ENCODE measurements around the gene POLR2L.

The POLR2L gene

DNA sequence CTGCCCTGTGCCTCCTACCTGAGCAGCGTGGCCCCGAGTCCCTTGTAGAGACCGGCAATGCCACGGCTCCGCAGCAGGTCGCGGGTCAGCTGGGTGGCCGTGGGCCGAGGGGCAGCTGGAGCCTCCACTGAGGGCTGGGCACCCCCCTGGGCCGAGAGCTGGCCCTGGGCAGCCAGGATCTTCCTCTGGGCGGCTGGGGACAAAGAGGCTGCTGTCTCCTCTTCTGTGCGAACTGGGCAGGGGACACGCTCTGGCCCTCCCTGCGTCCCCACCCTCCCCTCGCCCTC, 49.9 kb downstream of the POLR2L start:
- no peak for DNase-seq

DNA sequence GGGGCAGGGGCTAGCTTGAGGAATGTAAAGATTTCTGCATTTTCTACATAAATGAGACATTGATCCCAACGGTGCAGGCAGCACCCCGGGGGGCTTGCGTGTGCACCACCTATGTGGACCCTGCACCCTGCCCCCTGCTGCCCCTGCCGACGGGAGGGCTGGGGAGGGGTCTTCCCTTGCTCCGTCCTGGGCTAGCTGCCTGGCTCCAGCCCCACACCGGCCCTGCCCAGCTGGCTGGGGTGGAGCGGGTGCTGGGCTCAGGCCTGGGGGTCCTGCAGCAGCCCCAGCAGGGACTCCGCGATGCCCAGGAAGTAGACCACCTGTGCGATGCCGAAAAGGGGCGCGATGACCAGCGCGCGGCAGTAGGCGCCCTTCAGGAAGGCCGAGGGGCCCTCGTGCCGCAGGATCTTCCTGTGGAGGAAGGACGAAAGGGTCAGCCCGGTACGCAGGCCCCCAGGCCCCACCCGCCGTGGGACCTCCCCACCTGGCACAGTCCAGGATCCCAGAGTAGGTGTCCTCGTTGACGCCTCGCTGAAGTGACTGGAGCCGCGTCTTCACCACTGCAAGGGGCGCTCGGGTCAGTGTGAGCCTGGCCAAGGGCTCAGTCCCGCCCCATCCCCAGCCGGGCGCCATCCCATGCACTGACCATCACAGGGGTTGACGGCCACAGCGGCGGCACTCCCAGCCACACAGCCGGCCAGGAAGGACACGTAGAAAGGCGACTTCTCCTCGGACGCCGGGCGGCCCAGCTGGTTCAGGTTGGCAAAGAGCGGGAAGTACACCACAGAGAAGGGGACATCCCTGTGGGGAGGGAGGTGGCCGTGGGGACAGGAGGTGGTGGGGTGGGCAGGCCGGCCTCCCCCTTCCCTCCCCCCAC, 50.4 kb downstream of the POLR2L start:
- DNase-seq = no peak

DNA sequence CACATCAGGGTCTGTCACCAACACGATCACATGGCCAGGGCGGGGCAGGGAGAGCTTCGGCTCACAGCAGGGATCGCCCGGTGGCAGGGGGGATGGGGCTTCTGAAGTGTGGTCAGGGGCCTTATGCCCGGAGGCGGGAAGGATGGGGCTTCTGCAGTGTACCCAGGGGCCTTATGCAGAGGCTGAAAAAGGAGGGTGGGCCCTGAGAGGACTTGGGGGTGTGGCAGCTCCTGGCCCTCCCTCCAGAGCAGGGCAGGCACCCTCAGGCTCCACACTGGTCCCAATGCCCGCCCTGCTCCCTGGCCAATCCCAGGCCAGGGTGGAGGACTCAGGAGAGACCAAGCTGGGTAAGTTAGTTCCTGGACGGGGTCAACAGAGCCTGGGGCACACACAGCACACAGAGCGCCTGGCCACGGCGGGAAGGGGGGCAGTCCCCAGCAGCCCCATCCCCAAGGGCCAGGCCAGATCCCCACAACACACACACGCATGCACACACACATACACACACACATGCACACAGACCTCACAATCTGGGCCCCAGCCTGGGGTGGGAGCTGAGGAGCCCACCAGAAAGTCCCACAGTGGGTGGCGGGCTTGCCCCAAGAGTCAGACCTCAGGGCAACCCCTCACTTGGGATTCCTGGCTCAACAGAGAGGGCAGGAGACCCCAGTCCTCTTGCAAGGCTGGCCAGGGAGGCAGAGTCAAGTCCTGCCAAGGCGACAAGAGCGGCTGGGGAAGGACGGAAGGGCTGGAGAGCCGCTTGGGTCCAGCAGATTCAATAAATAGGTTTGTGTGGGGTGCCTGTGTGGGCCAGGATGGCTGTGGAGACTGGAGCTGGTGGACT, 51.4 kb downstream of the POLR2L start:
- peak in 1 of 2 experiments; percentile 44 for DNase-seq

DNA sequence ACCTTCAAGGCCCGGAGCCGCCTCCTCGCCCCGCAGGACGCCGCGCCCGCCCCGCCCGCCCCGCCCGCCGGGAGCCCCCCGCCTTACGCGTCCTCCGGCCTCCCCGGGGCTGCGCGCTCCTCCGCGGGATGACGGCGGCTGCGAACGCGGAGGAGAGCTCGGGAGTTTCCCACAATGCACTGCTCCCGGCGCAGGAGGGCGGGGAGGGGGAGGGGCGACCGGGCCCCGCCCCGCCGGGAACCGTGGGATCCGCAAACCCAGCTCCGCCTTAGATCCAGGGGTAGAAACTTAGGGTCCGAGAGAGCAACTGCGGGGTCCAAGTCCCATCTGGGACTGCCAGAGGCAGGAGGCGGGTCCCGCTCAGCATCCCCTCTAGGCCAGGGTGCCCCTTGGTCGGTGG, 52.4 kb downstream of the POLR2L start, which contains the start of gene CEND1:
TSS of gene CEND1 (minus strand) at position 148 of the 400 bp plus-strand sequence. CDS start 1,514 bp downstream, outside the sequence.
- DNase-seq = peak in 1 of 2 experiments; percentile 74
